NCI-H446 (cell line): Measurements from ENCODE around the gene ISLR2.
"Not testable (repeated sequence)": the region's sequence is repeated elsewhere in the genome, so short reads cannot be mapped to it uniquely, and the experiment has no call there.

Source experiments
- DNase-seq, 2 experiments: peaks; one replicate each; lab custom pipeline; 2025; lab: John Stamatoyannopoulos, UW

The ISLR2 gene

GRCh38 chr15:74156678-74157411, 26.5 kb downstream of the ISLR2 start:
- peak; percentile 37 to 54 for DNase-seq

- DNase-seq: no peak
Observed at GRCh38 chr15:74157868-74158827, 27.8 kb downstream of the ISLR2 start.

GRCh38 chr15:74158855-74159650, 28.7 kb downstream of the ISLR2 start:
- no peak for DNase-seq

- DNase-seq: no peak
Observed at GRCh38 chr15:74159773-74160172, 29.4 kb downstream of the ISLR2 start.

GRCh38 chr15:74160390-74160789, 30.0 kb downstream of the ISLR2 start:
- DNase-seq: not testable (repeated sequence)

DNA sequence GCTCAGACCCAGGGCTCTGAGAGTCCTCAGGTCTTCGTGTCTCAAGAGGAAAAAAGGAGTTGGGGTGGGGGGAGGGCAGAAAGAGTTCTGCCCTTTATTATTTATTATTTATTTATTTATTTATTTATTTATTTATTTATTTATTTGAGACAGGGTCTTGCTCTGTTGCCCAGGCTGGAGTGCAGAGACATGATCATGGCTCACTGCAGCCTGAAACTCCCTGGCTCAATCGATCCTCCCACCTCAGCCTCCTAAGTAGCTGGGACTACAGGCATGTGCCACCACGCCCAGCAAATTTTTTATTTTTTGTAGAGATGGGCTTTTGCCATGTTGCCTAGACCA, 31.8 kb downstream of the ISLR2 start:
- DNase-seq: not testable (repeated sequence)

DNA sequence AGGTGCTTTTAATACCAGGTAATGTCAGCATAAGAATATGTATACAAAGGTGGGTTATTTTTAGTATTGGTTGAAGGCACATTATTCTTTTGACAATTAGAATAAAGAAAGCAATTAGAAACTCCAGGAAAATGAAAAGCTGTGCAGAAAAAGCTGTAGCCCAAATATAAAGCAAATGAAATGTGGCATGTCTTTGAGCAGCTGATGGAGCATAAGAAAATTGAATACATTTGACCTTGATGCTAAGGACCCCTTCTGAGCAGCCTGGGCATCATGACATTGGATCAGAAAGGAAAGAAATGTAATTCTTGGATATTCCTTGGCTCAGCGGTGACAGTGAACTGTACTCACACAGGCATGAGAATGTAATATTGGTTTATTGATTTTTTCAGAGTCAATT, 35.1 kb downstream of the ISLR2 start:
- DNase-seq: no peak

- DNase-seq: no peak
Observed at GRCh38 chr15:74167891-74168331, 37.5 kb downstream of the ISLR2 start.

GRCh38 chr15:74168711-74169126, 38.3 kb downstream of the ISLR2 start:
- DNase-seq: no peak

DNA sequence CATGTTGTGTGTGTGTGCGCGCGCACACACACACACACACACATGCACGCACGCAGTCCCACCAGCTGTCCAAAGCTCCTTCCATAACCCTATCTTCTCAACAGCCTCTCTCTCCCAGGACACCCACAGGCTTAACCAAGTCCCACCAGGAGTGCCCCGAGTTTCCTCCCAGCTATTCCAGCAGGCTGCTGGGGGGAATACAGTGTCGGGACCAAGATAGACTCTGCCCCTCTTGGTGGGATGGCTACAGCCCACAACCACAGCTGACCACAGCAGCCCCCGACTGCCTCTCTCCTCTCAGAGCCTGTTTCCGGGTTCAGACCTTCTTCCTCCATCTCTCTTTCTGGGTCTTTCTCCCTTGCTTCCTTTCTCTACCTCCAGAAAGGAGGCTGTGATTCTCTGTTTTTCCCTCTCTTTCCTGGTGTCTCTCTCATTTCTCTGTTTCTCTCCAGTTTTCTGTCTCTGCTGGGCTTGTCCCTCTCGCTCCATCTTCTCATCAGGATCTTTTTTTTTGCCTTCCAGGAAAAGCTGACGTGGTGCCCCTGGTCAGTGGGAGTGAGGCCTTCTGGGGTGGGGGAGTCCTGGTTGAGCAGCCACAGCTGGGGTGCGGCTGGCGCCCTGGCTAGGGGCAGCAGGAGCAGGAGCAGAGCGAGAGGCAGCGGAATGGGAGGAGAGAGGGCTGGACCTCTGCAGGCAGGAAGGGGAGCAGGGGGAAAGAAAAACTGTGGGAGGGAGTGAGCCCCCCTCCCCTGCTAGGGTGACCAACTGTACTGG, 39.9 kb downstream of the ISLR2 start:
- DNase-seq: no peak

GRCh38 chr15:74170875-74171578, 40.6 kb downstream of the ISLR2 start:
- no peak for DNase-seq

DNA sequence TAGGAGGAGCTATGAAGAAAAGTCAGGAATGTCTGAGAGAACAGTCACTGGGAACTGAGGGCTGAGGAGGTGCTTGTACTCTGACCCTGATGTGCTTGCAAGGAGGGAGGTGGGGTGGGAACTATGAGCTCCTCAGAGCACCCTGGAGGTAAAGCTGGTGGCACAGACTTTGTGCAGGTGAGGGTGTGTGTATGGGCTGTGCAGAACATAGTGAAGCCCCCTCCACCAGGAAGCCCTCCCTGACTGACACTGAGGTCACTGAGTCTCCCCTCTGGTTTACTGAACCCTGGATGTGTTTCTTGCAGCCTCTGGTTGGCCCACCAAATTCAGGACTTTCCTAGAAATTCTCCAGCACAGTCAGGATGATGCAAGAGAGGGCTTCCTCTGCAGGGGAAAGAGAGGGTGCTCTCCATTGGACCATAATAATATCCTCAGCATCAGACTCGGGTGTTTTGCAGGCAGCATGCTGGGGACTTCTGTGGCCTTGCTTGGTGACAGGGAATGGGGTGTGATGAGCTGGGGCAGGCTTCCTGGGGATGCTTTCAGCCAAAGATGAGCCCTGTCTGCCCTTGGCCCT, 41.7 kb downstream of the ISLR2 start:
- DNase-seq: no peak

- peak in 1 of 2 experiments; percentile 36 for DNase-seq
Observed at GRCh38 chr15:74172701-74173379, 42.5 kb downstream of the ISLR2 start.

DNA sequence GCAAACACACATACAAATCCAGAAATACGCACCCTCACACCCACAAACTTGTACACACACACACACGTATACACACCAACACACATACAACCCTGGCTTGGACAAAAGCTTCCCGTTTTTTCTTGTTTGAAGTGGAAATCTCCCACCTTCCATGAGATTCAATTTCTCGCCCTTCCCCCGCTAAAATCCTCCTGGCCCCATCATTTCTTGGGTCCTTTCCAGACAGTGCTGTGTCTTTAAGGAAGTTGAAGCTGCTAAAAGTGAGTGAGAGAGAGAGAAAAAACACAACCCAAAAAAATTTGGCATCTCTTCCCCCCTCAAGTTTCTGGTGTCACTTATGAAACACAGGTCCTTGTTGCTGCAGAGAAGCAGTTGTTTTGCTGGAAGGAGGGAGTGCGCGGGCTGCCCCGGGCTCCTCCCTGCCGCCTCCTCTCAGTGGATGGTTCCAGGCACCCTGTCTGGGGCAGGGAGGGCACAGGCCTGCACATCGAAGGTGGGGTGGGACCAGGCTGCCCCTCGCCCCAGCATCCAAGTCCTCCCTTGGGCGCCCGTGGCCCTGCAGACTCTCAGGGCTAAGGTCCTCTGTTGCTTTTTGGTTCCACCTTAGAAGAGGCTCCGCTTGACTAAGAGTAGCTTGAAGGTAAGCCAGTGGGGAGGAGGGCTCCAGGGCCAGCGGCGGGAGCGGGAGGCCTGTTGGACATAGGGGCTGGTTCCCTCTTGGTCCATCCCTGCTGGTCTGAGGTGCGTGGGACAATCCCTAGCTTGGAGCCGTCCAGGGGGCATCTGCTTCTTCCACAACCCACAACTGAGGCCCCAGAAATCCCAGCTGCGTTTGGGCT, 43.2 kb downstream of the ISLR2 start, which contains the start of gene ISLR:
TSS of gene ISLR (plus strand) at position 331 of the 839 bp plus-strand sequence. CDS start 1,149 bp downstream, outside the sequence.
- DNase-seq: peak; percentile 52 to 73

DNA sequence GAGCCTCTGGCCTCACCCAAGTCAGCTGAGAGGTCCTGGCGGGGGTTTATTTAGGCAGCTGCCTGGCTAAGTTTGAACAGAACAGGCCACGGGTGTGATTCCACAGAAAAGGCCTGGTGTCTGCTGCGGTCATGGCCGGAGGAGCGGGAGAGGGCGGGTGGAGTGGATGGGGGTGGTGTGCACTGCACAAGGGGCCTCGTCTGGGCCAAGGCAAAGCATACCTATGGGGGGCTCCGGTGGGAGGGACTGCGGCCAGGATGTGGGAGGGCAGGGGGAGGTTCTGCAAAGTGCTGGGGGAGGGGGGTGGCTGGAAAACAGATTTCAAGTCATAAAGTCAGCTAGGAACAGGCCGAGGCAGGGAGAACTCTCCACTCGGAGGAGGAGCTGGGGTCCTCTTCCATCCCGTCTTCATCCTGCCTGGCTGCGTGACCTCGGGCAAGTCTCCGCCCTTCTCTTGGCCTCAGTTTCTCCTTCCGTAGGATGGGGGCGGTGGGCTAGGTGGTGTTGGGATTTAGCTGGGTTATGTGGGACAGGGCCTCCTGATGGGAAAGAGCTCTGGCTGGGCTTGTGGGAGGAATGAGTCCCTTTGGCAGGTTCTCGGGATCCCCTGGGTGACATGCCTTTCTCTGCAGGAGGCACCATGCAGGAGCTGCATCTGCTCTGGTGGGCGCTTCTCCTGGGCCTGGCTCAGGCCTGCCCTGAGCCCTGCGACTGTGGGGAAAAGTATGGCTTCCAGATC, 44.0 kb downstream of the ISLR2 start:
- no peak for DNase-seq

DNA sequence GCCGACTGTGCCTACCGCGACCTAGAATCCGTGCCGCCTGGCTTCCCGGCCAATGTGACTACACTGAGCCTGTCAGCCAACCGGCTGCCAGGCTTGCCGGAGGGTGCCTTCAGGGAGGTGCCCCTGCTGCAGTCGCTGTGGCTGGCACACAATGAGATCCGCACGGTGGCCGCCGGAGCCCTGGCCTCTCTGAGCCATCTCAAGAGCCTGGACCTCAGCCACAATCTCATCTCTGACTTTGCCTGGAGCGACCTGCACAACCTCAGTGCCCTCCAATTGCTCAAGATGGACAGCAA, 44.5 kb downstream of the ISLR2 start:
- DNase-seq: peak in 1 of 2 experiments; percentile 42

DNA sequence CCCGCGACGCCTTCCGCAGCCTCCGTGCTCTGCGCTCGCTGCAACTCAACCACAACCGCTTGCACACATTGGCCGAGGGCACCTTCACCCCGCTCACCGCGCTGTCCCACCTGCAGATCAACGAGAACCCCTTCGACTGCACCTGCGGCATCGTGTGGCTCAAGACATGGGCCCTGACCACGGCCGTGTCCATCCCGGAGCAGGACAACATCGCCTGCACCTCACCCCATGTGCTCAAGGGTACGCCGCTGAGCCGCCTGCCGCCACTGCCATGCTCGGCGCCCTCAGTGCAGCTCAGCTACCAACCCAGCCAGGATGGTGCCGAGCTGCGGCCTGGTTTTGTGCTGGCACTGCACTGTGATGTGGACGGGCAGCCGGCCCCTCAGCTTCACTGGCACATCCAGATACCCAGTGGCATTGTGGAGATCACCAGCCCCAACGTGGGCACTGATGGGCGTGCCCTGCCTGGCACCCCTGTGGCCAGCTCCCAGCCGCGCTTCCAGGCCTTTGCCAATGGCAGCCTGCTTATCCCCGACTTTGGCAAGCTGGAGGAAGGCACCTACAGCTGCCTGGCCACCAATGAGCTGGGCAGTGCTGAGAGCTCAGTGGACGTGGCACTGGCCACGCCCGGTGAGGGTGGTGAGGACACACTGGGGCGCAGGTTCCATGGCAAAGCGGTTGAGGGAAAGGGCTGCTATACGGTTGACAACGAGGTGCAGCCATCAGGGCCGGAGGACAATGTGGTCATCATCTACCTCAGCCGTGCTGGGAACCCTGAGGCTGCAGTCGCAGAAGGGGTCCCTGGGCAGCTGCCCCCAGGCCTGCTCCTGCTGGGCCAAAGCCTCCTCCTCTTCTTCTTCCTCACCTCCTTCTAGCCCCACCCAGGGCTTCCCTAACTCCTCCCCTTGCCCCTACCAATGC, 45.1 kb downstream of the ISLR2 start:
- DNase-seq: no peak
